Subcutaneous adipose tissue (tissue), 4 donors: ENCODE results near the gene MTX3. TPM values are rescaled to one million over a fixed set of nuclear protein-coding genes. Genes with fewer than 3 reads are reported as not detected.

Experiments
- CTCF ChIP-seq: fragments of 450-650 bp; IDR thresholded peaks from one replicate; pipeline ENCODE4 v1.5.1; 2016; ENCODE audit warnings: low read depth, mild to moderate bottlenecking, control low read depth, antibody characterized with exemption, moderate library complexity
- total RNA-seq, 4 donors: library from RNA; depleted of rRNA; stranded (reverse); fragments of >200 nt; gene quantifications; one replicate each; pipeline ENCODE4 v1.1.0, GENCODE V29; 2016

Gene MTX3
- total RNA-seq, 4 donors from 2014 or later, result 9.9 to 17.0 (median 14.9) TPM

GRCh38 chr5:79955941-79956670 is 35.0 kb downstream of the MTX3 start:
- no peak for TF ChIP-seq CTCF

- no peak for TF ChIP-seq CTCF
These were observed 35.6 kb downstream of the MTX3 start for GRCh38 chr5:79955356-79955895.

- no peak for TF ChIP-seq CTCF
These were observed 36.4 kb downstream of the MTX3 start for GRCh38 chr5:79954620-79955019.

GRCh38 chr5:79947567-79947966 is 43.5 kb downstream of the MTX3 start:
- TF ChIP-seq CTCF, result no peak

- no peak for TF ChIP-seq CTCF
These were observed 52.6 kb downstream of the MTX3 start for GRCh38 chr5:79938468-79938867.

- TF ChIP-seq CTCF, result no peak
These were observed 54.3 kb downstream of the MTX3 start for GRCh38 chr5:79936646-79937216.

- no peak for TF ChIP-seq CTCF
These were observed 54.9 kb downstream of the MTX3 start for GRCh38 chr5:79936002-79936645.
